ENCODE data around the gene GRID1.

GRID1 gene

DNA sequence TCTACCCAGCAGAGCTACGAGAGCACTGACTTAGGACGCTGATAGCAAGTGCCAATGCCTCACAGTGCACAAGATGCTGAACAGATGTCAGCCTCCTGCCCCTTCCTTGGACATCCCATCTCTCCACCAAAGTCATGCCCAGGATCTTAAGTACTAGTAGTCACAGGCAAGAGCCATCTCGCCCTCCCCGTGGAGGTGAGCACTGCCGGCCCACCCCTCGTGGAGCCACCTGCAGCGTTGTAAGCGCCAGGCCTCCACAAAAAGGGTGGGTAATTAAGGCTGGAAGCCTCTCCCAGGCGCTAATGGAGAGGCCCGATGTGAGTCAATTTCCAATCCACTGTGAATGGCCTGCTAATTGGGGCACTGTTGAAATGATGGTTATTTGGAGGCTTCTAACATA is 156.2 kb downstream of the GRID1 start:
- H3K4me3 ChIP-seq (ENCODE audit: low read depth, low read length), result no peak overlapping the region
- DNase-seq (ENCODE audit: low read depth), result no peak

- no peak for DNase-seq (ENCODE audit: low read depth)
Measured at GRCh38 chr10:86209726-86210125, 156.9 kb downstream of the GRID1 start.

GRCh38 chr10:86207226-86207625 is 159.4 kb downstream of the GRID1 start:
- DNase-seq (ENCODE audit: low read depth), result no peak
- no peak overlapping the region for H3K4me3 ChIP-seq (ENCODE audit: low read depth, low read length)

More at GRCh38 chr10:86209726-86210125, 156.9 kb downstream of the GRID1 start:
- no peak overlapping the region for H3K4me3 ChIP-seq (ENCODE audit: low read depth, low read length)

GRCh38 chr10:86206240-86206579 is 160.4 kb downstream of the GRID1 start:
- no peak overlapping the region for H3K4me3 ChIP-seq (ENCODE audit: low read depth, low read length)
- no peak for DNase-seq (ENCODE audit: low read depth)

DNA sequence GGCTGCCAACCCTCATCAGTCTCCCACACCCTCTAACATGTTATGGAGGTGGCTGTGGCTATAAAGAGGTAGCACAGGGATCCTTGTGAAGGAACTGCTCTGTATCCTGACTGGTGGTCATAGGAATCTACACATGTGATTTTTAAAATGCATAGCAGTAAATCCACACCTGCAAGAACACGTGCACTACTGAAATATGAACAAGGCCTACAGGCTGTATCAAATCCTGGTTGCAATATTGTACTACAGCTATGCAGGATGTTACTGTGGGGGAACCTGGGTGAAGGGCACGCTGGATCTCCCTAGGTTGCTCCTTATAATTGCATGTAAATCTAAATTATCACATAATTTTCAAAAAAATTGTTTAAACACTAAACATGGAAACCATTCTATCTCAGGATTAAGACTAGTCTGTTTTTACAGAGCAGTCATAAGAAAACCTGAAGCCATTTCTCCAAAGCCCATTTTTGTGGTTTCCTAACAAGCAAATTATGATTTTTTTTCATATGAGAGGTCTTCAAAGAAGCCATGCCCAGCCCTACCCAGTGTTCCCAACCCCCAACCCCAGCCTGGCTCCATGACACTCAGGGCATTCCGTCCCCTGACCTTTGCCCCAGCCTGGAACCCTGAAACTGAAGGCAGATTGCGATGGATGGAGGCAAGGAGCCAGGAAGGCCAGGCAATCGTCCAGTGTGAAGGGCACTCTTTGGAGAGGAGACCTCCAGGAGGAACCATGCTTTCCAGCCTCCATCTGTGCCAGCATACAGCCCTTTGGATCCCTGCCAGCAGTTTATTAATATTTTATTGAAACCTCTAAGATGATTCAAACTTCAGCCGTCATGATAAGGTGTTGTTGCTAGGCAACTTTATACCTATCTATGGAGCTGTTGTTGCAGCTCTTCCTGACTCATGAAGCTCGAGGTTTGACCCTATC is 161.0 kb downstream of the GRID1 start:
- H3K4me3 ChIP-seq (ENCODE audit: low read depth, low read length), result no peak overlapping the region
- DNase-seq (ENCODE audit: low read depth), result no peak

GRCh38 chr10:86204421-86205305 is 161.9 kb downstream of the GRID1 start:
- no peak for DNase-seq (ENCODE audit: low read depth)

GRCh38 chr10:86203162-86203905 is 163.3 kb downstream of the GRID1 start:
- DNase-seq (ENCODE audit: low read depth), result no peak
- H3K4me3 ChIP-seq (ENCODE audit: low read depth, low read length), result no peak overlapping the region

More at GRCh38 chr10:86204421-86205305, 161.9 kb downstream of the GRID1 start:
- no peak overlapping the region for H3K4me3 ChIP-seq (ENCODE audit: low read depth, low read length)

- no peak overlapping the region for H3K4me3 ChIP-seq (ENCODE audit: low read depth, low read length)
- no peak for DNase-seq (ENCODE audit: low read depth)
Measured at GRCh38 chr10:86202226-86202735, 164.3 kb downstream of the GRID1 start.

GRCh38 chr10:86200867-86201266 is 165.7 kb downstream of the GRID1 start:
- H3K4me3 ChIP-seq (ENCODE audit: low read depth, low read length), result no peak overlapping the region
- DNase-seq (ENCODE audit: low read depth), result no peak

DNA sequence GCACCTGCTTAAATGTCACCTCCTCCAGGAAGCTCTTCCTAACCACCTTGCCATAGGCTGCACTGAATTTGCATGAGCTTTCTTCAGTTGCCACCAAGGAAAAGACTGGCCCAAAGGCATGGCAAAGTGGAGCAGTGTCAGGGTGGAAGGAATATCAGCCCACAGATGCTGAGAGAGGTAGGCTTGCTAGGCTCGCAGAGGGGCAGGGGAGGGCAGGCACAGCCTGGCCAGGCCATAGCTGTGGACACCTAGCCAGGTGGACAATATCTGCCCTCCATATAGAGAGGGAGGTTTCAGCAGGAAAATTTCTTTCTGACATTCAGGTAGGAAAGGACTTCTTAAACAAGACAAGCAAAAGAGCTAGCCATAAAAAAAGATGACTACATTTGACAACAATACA is 166.3 kb downstream of the GRID1 start:
- H3K4me3 ChIP-seq (ENCODE audit: low read depth, low read length), result no peak overlapping the region
- DNase-seq (ENCODE audit: low read depth), result no peak

DNA sequence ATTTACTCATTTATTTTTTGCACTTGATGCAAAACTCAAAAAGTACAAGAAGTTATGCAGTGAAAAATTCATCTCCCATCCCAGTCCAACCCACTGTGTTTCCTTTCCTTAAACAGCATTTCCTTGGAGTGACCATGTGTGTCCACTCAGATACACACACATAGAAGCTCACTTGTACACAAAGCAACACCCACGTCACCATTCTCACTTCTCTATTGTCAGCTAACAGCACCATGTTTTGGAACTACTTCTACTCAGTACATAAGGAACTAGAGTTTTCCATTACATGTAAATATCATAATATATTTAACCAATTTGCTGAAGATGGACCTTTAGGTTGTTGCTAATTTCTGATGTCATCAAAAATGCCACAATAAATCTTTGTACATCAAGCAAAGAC is 167.6 kb downstream of the GRID1 start:
- DNase-seq (ENCODE audit: low read depth), result no peak
- H3K4me3 ChIP-seq (ENCODE audit: low read depth, low read length), result no peak overlapping the region

DNA sequence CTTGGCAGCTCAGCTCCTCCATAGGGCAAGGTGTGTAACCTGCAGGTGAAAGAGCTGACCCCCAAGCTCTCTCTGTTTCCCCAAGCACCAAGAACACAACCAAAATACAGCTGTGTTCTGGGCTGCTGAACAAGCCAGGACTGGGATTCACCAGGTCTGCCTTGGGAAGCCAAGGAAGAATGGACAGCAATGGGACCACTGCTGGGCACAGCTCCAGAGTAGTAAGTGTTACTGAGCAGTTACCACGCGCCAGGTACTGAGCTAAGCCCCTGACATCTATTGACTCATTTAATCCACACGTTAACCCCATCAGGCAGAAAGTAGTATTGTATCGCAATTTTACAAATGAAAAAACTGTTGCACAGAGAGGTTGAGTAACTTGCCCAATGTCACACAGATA is 168.3 kb downstream of the GRID1 start:
- H3K4me3 ChIP-seq (ENCODE audit: low read depth, low read length), result no peak overlapping the region
- no peak for DNase-seq (ENCODE audit: low read depth)

- DNase-seq (ENCODE audit: low read depth), result no peak
- H3K4me3 ChIP-seq (ENCODE audit: low read depth, low read length), result no peak overlapping the region
Measured at GRCh38 chr10:86197166-86197790, 169.3 kb downstream of the GRID1 start.

GRCh38 chr10:86195521-86196157 is 171.0 kb downstream of the GRID1 start:
- no peak for DNase-seq (ENCODE audit: low read depth)
- no peak overlapping the region for H3K4me3 ChIP-seq (ENCODE audit: low read depth, low read length)

GRCh38 chr10:86194684-86195083 is 171.9 kb downstream of the GRID1 start:
- no peak overlapping the region for H3K4me3 ChIP-seq (ENCODE audit: low read depth, low read length)

DNA sequence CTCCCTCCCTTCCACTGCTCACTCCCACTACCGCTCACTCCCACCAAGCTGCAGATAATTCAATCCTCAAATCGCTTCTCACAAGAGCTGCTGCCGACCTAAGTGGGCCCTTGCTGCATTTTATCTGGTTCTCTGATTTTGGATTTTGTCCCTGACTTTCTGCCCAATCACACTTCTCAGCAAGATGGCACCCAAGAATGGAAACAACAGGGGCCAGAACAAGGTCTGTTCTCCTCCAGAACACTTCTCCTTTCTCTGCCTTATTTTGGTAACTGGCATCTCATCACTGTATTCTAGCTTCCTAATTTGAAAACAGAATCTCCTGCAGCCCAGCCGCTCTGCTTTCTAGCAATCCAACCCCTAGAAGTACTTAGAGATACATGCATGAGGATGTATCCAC is 172.8 kb downstream of the GRID1 start:
- no peak for DNase-seq (ENCODE audit: low read depth)
- H3K4me3 ChIP-seq (ENCODE audit: low read depth, low read length), result no peak overlapping the region

More at GRCh38 chr10:86194684-86195083, 171.9 kb downstream of the GRID1 start:
- DNase-seq (ENCODE audit: low read depth), result no peak

DNA sequence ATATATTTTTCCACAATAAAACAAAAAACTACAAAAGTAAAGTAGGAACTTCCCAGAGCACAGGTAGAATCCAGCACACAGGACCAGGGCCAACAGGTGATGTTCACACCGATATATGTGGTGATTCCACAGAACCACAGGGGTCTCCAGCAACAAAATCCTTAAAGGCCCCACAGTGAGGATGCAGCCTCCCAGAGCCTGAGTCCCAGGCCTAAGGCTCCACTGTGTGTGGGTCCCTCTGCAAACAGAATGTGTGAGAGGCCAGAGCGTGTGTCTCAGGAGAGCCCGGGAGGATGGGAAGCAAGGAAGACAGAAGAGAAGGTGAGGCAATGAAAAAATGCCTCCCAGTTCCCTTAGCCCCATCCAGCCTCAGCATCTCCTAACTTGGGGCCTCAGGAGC is 173.9 kb downstream of the GRID1 start:
- no peak for DNase-seq (ENCODE audit: low read depth)

GRCh38 chr10:86192147-86192546 is 174.4 kb downstream of the GRID1 start:
- DNase-seq (ENCODE audit: low read depth), result no peak

More for the DNA sequence above, 173.9 kb downstream of the GRID1 start:
- no peak overlapping the region for H3K4me3 ChIP-seq (ENCODE audit: low read depth, low read length)

DNA sequence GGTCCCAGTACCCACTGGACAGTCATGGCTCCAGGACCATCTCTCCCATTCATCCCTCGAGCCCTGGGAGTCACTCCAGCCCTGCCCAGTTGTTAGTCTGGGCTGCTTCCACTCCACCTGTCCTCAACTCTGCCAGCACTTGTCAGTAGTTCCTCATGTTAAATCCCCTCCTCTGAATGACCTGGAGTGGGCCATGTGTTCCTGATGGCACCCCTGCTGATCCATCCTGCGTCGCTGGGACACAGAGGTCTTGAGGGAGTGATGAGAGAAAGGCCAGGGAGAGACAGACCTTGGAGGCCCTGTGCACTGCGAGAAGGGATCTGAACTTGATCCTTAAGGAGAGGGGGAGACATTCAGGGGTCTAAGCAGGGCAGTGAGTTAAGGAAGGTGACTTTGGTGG is 174.9 kb downstream of the GRID1 start:
- H3K4me3 ChIP-seq (ENCODE audit: low read depth, low read length), result no peak overlapping the region
- no peak for DNase-seq (ENCODE audit: low read depth)

More at GRCh38 chr10:86192147-86192546, 174.4 kb downstream of the GRID1 start:
- no peak overlapping the region for H3K4me3 ChIP-seq (ENCODE audit: low read depth, low read length)

Measured in skeletal muscle cell (primary cell).